ENCODE measurements around the gene MMP15. TPM values are rescaled to one million over a fixed set of nuclear protein-coding genes. Genes with fewer than 3 reads are reported as not detected.

Gene MMP15
- total and polyA plus RNA-seq, 12 donors, result 24.4 to 88.4 (median 58.1) TPM

- ATAC-seq, result peak in 6 of 8 donors; percentile 19 to 76 (median 62)
- intact Hi-C loops (cut with DNase I), result loop anchor here in 4 of 10 donors (5.0 to 10.0 kb wide), 5 partner anchors 253 to 435 kb away; no protein-coding TSS in a partner anchor
- no peak for TF ChIP-seq CTCF (IDR thresholded peaks at IDR 0.05)
- DNase-seq, result peak in 1 of 2 donors; percentile 21
- Histone ChIP-seq H3K9me3 (no peaks in the 10 kb centered on the region), H3K27ac (no peak overlapping the region), H3K4me1 (peaks cover 0 to 12% (median 3%) of the 10 kb centered on the region in 9 donors), H3K4me3 (no peak overlapping the region), H3K36me3 (peaks cover 0 to 83% (median 13%) of the 10 kb centered on the region in 9 donors), H3K27me3 (no peaks in the 10 kb centered on the region)
- 65 to 74% methylated on average over 11 of the region's 11 CpGs for WGBS, 2 donors
These were observed 15.6 kb upstream of the MMP15 start for GRCh38 chr16:58009856-58010416.

- 73 to 78% methylated on average over 3 of the region's 3 CpGs for WGBS, 2 donors
- TF ChIP-seq CTCF (IDR thresholded peaks at IDR 0.05), result no peak
- Histone ChIP-seq H3K9me3 (no peaks in the 10 kb centered on the region), H3K36me3 (peaks cover 0 to 87% (median 13%) of the 10 kb centered on the region in 9 donors), H3K27ac (no peak overlapping the region), H3K27me3 (no peaks in the 10 kb centered on the region), H3K4me3 (no peak overlapping the region), H3K4me1 (peaks cover 0 to 9% (median 0%) of the 10 kb centered on the region in 9 donors)
- DNase-seq (no peak), ATAC-seq (no peak)
- intact Hi-C loops (cut with DNase I), result no loop called here
These were observed 14.7 kb upstream of the MMP15 start for GRCh38 chr16:58010886-58011285.

- Histone ChIP-seq H3K4me1 (peaks cover 0 to 9% (median 0%) of the 10 kb centered on the region in 9 donors), H3K27me3 (no peaks in the 10 kb centered on the region), H3K36me3 (peaks cover 0 to 84% (median 10%) of the 10 kb centered on the region in 9 donors), H3K9me3 (no peaks in the 10 kb centered on the region), H3K27ac (no peak overlapping the region), H3K4me3 (no peak overlapping the region)
- ATAC-seq (no peak), DNase-seq (no peak)
- TF ChIP-seq CTCF (IDR thresholded peaks at IDR 0.05), result no peak
- WGBS, 2 donors, result 84 to 86% methylated on average over 3 of the region's 3 CpGs
- intact Hi-C loops (cut with DNase I), result no loop called here
These were observed 13.9 kb upstream of the MMP15 start for GRCh38 chr16:58011652-58012051.

GRCh38 chr16:58012481-58012880 lies 13.1 kb upstream of the MMP15 start:
- Histone ChIP-seq H3K4me3 (no peak overlapping the region), H3K4me1 (peaks cover 0 to 17% (median 0%) of the 10 kb centered on the region in 9 donors), H3K36me3 (peaks cover 0 to 82% (median 8%) of the 10 kb centered on the region in 9 donors), H3K27ac (no peak overlapping the region), H3K27me3 (no peaks in the 10 kb centered on the region), H3K9me3 (no peaks in the 10 kb centered on the region)
- TF ChIP-seq CTCF (IDR thresholded peaks at IDR 0.05), result no peak
- no peak for DNase-seq
- no peak for ATAC-seq
- intact Hi-C loops (cut with DNase I), result no loop called here
- 73% methylated on average over 9 of the region's 9 CpGs for WGBS, 2 donors
